Neural cell (in vitro differentiated cells): ENCODE data around the gene SAP30BP. TPM values are rescaled to one million over a fixed set of nuclear protein-coding genes. Genes with fewer than 3 reads are reported as not detected.

ENCODE experiments used
- H2AFZ ChIP-seq: fragments of 200-600, 300-800 bp; sonication (generic), shearing (Covaris generic); 2 replicates; pipeline ENCODE4 v1.6.0; 2014; ENCODE audit warnings: low read depth, mild to moderate bottlenecking, antibody characterized with exemption, low read length, moderate library complexity
- H3F3A ChIP-seq: fragments of 200-600 bp; shearing (Covaris generic); 2 replicates; pipeline ENCODE4 v1.6.1; 2016; ENCODE audit warnings: mild to moderate bottlenecking, moderate library complexity, mixed read lengths, antibody characterized with exemption, low read length; ENCODE audit not compliant: insufficient read depth, poor library complexity, severe bottlenecking
- H3K27ac ChIP-seq: fragments of 200-600, 300-800 bp; sonication (generic), shearing (Covaris generic); 2 replicates; pipeline ENCODE4 v1.5.1; 2014; ENCODE audit warnings: mild to moderate bottlenecking, low read length, moderate library complexity
- H3K27me3 ChIP-seq: fragments of 300-800, 200-600 bp; sonication (generic), shearing (Covaris generic); 2 replicates; pipeline ENCODE4 v1.6.0; 2014; ENCODE audit warnings: mild to moderate bottlenecking, low read depth, low read length, moderate library complexity; ENCODE audit not compliant: insufficient read depth
- H3K36me3 ChIP-seq: fragments of 300-800, 200-600 bp; sonication (generic), shearing (Covaris generic); 2 replicates; pipeline ENCODE4 v1.5.1; 2014; ENCODE audit warnings: mild to moderate bottlenecking, antibody characterized with exemption, low read length, moderate library complexity; ENCODE audit not compliant: insufficient read depth
- H3K4me2 ChIP-seq: fragments of 300-800, 200-600 bp; sonication (generic), shearing (Covaris generic); 2 replicates; pipeline ENCODE4 v1.6.0; 2014; ENCODE audit warnings: mild to moderate bottlenecking, low read length
- H3K4me3 ChIP-seq: fragments of 300-800, 200-600 bp; sonication (generic), shearing (Covaris generic); 2 replicates; pipeline ENCODE4 v1.5.1; 2014; ENCODE audit warnings: mild to moderate bottlenecking, low read length, moderate library complexity
- H3K79me2 ChIP-seq: fragments of 200-600 bp; shearing (Covaris generic); replicated peaks from 2 replicates; pipeline ENCODE4 v1.6.0; 2014; ENCODE audit warnings: mild to moderate bottlenecking, low read length, moderate library complexity; ENCODE audit not compliant: insufficient read depth
- H3K9ac ChIP-seq: fragments of 300-800, 200-600 bp; sonication (generic), shearing (Covaris generic); 2 replicates; pipeline ENCODE4 v1.6.1; 2016; ENCODE audit warnings: mild to moderate bottlenecking, low read length, mixed read lengths
- H3K9me2 ChIP-seq: fragments of 200-600 bp; shearing (Covaris generic); 2 replicates; pipeline ENCODE4 v1.6.1; 2016; ENCODE audit warnings: mild to moderate bottlenecking, low read length, mixed read lengths; ENCODE audit not compliant: insufficient read depth
- H3K9me3 ChIP-seq: fragments of 200-600, 300-800 bp; sonication (generic), shearing (Covaris generic); 2 replicates; pipeline ENCODE4 v1.6.1; 2016; ENCODE audit warnings: mild to moderate bottlenecking, mixed run types, low read length, moderate library complexity, mixed read lengths
- H4K20me1 ChIP-seq: fragments of 200-600 bp; shearing (Covaris generic); 2 replicates; pipeline ENCODE4 v1.6.1; 2016; ENCODE audit warnings: mild to moderate bottlenecking, mixed run types; ENCODE audit not compliant: insufficient read depth
- EP300 ChIP-seq: fragments of 450-650 bp; conservative IDR thresholded peaks from 2 replicates; pipeline ENCODE4 v1.6.1; 2014; ENCODE audit warnings: antibody characterized with exemption, mild to moderate bottlenecking, moderate library complexity; ENCODE audit not compliant: poor library complexity, severe bottlenecking
- MXI1 ChIP-seq: fragments of 450-650 bp; conservative IDR thresholded peaks from 2 replicates; pipeline ENCODE4 v1.6.1; 2014; ENCODE audit warnings: antibody characterized with exemption, mild to moderate bottlenecking; ENCODE audit not compliant: poor library complexity, severe bottlenecking
- POLR2AphosphoS5 ChIP-seq: IDR thresholded peaks from 2 replicates; pipeline ENCODE4 v1.6.1; 2012
- RAD21 ChIP-seq: fragments of 450-650 bp; conservative IDR thresholded peaks from 2 replicates; pipeline ENCODE4 v1.6.1; 2014; ENCODE audit warnings: antibody characterized with exemption, mild to moderate bottlenecking, moderate library complexity
- SMC3 ChIP-seq: fragments of 450-650 bp; conservative IDR thresholded peaks from 2 replicates; pipeline ENCODE4 v1.6.1; 2014; ENCODE audit warnings: antibody characterized with exemption, mild to moderate bottlenecking, moderate library complexity; ENCODE audit not compliant: poor library complexity
- TAF1 ChIP-seq: IDR thresholded peaks from 2 replicates; pipeline ENCODE4 v1.6.1; 2012; ENCODE audit warnings: low read depth
- polyA plus RNA-seq: library from polyadenylated mRNA; depleted of rRNA; stranded (reverse); fragments of >200 nt; gene quantifications from 2 replicates; pipeline ENCODE4 v1.2.3, GENCODE V29; 2014
- TF ChIP-seq, protein P1 (sequence below): fragments of 450-650 bp; IDR thresholded peaks from 2 replicates; pipeline ENCODE4 v1.5.1; 2014; ENCODE audit warnings: antibody characterized with exemption, mild to moderate bottlenecking, moderate library complexity; ENCODE audit not compliant: poor library complexity, severe bottlenecking
- TF ChIP-seq, protein P2 (sequence below): IDR thresholded peaks from 2 replicates; pipeline ENCODE4 v1.6.1; 2012; ENCODE audit warnings: borderline replicate concordance

The SAP30BP gene
- polyA plus RNA-seq, 1 donor from 2014 or later = 156 TPM

- H3K27me3 ChIP-seq = no peaks in the 10 kb centered on the region
- peak overlapping the region; percentile 45 for H3K4me3 ChIP-seq
- no peak overlapping the region for H3K27ac ChIP-seq
- H3K79me2 ChIP-seq = no peaks in the 10 kb centered on the region
- no peaks in the 10 kb centered on the region for H4K20me1 ChIP-seq
- H3K4me2 ChIP-seq = no peak overlapping the region
- TF ChIP-seq MXI1 = peak; percentile 54
- no peak for TF ChIP-seq EP300
- no peak for TF ChIP-seq TAF1
- peak; percentile 51 for TF ChIP-seq RAD21
- TF ChIP-seq SMC3 = peak; percentile 60
- TF ChIP-seq, protein P1, sequence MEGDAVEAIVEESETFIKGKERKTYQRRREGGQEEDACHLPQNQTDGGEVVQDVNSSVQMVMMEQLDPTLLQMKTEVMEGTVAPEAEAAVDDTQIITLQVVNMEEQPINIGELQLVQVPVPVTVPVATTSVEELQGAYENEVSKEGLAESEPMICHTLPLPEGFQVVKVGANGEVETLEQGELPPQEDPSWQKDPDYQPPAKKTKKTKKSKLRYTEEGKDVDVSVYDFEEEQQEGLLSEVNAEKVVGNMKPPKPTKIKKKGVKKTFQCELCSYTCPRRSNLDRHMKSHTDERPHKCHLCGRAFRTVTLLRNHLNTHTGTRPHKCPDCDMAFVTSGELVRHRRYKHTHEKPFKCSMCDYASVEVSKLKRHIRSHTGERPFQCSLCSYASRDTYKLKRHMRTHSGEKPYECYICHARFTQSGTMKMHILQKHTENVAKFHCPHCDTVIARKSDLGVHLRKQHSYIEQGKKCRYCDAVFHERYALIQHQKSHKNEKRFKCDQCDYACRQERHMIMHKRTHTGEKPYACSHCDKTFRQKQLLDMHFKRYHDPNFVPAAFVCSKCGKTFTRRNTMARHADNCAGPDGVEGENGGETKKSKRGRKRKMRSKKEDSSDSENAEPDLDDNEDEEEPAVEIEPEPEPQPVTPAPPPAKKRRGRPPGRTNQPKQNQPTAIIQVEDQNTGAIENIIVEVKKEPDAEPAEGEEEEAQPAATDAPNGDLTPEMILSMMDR = peak; percentile 70
- no peaks in the 10 kb centered on the region for H3F3A ChIP-seq
- H3K9me3 ChIP-seq = no peaks in the 10 kb centered on the region
- peak overlapping the region; percentile 21 for H3K9ac ChIP-seq
- no peak overlapping the region for H2AFZ ChIP-seq
- no peaks in the 10 kb centered on the region for H3K36me3 ChIP-seq
- no peaks in the 10 kb centered on the region for H3K9me2 ChIP-seq
Measured at GRCh38 chr17:75633486-75634375, 33.4 kb upstream of the SAP30BP start.

- Histone ChIP-seq H3K27me3 (no peaks in the 10 kb centered on the region), H3F3A (no peaks in the 10 kb centered on the region), H3K79me2 (no peaks in the 10 kb centered on the region), H3K36me3 (no peaks in the 10 kb centered on the region), H3K4me2 (no peak overlapping the region), H3K9ac (peak overlapping the region; percentile 21), H3K4me3 (peak overlapping the region; percentile 45), H3K9me2 (no peaks in the 10 kb centered on the region), H3K27ac (no peak overlapping the region), H4K20me1 (no peaks in the 10 kb centered on the region), H2AFZ (no peak overlapping the region), H3K9me3 (no peaks in the 10 kb centered on the region)
- TF ChIP-seq, protein P2, sequence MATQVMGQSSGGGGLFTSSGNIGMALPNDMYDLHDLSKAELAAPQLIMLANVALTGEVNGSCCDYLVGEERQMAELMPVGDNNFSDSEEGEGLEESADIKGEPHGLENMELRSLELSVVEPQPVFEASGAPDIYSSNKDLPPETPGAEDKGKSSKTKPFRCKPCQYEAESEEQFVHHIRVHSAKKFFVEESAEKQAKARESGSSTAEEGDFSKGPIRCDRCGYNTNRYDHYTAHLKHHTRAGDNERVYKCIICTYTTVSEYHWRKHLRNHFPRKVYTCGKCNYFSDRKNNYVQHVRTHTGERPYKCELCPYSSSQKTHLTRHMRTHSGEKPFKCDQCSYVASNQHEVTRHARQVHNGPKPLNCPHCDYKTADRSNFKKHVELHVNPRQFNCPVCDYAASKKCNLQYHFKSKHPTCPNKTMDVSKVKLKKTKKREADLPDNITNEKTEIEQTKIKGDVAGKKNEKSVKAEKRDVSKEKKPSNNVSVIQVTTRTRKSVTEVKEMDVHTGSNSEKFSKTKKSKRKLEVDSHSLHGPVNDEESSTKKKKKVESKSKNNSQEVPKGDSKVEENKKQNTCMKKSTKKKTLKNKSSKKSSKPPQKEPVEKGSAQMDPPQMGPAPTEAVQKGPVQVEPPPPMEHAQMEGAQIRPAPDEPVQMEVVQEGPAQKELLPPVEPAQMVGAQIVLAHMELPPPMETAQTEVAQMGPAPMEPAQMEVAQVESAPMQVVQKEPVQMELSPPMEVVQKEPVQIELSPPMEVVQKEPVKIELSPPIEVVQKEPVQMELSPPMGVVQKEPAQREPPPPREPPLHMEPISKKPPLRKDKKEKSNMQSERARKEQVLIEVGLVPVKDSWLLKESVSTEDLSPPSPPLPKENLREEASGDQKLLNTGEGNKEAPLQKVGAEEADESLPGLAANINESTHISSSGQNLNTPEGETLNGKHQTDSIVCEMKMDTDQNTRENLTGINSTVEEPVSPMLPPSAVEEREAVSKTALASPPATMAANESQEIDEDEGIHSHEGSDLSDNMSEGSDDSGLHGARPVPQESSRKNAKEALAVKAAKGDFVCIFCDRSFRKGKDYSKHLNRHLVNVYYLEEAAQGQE = no peak
- TF ChIP-seq EP300 = no peak
- no peak for TF ChIP-seq POLR2AphosphoS5
- no peak for TF ChIP-seq TAF1
Measured at GRCh38 chr17:75634376-75634740, 32.8 kb upstream of the SAP30BP start.
